Activated naive CD4-positive, alpha-beta T cell treated with anti-CD3 and anti-CD28 coated beads, Interleukin-2, amount 50 U/mL, for 24 hours (primary cell): ENCODE data around the gene WNT11.

ENCODE experiments used
- H3K27ac Mint-ChIP-seq: one replicate; pipeline ENCODE4 v1.8.0; 2021; ENCODE audit warnings: mild to moderate bottlenecking, mixed read lengths
- H3K27me3 Mint-ChIP-seq: one replicate; pipeline ENCODE4 v1.8.0; 2021; ENCODE audit warnings: mixed read lengths
- H3K36me3 Mint-ChIP-seq: one replicate; pipeline ENCODE4 v1.8.0; 2021; ENCODE audit warnings: mixed read lengths
- H3K4me1 Mint-ChIP-seq: one replicate; pipeline ENCODE4 v1.8.0; 2021; ENCODE audit warnings: mixed read lengths
- H3K4me3 Mint-ChIP-seq: one replicate; pipeline ENCODE4 v1.8.0; 2021; ENCODE audit warnings: mild to moderate bottlenecking, mixed read lengths
- H3K9me3 Mint-ChIP-seq: one replicate; pipeline ENCODE4 v1.8.0; 2021; ENCODE audit warnings: mixed read lengths

The WNT11 gene

GRCh38 chr11:76214968-76215548 lies 8.8 kb upstream of the WNT11 start:
- Mint-ChIP-seq H3K36me3 (no peaks in the 10 kb centered on the region), H3K27me3 (peaks cover 10% of the 10 kb centered on the region), H3K4me1 (no peaks in the 10 kb centered on the region), H3K27ac (no peak overlapping the region), H3K4me3 (no peak overlapping the region), H3K9me3 (no peaks in the 10 kb centered on the region)

GRCh38 chr11:76214186-76214585 lies 7.9 kb upstream of the WNT11 start:
- Mint-ChIP-seq H3K4me1 (no peaks in the 10 kb centered on the region), H3K9me3 (no peaks in the 10 kb centered on the region), H3K36me3 (no peaks in the 10 kb centered on the region), H3K27me3 (peaks cover 10% of the 10 kb centered on the region), H3K4me3 (no peak overlapping the region), H3K27ac (no peak overlapping the region)

DNA sequence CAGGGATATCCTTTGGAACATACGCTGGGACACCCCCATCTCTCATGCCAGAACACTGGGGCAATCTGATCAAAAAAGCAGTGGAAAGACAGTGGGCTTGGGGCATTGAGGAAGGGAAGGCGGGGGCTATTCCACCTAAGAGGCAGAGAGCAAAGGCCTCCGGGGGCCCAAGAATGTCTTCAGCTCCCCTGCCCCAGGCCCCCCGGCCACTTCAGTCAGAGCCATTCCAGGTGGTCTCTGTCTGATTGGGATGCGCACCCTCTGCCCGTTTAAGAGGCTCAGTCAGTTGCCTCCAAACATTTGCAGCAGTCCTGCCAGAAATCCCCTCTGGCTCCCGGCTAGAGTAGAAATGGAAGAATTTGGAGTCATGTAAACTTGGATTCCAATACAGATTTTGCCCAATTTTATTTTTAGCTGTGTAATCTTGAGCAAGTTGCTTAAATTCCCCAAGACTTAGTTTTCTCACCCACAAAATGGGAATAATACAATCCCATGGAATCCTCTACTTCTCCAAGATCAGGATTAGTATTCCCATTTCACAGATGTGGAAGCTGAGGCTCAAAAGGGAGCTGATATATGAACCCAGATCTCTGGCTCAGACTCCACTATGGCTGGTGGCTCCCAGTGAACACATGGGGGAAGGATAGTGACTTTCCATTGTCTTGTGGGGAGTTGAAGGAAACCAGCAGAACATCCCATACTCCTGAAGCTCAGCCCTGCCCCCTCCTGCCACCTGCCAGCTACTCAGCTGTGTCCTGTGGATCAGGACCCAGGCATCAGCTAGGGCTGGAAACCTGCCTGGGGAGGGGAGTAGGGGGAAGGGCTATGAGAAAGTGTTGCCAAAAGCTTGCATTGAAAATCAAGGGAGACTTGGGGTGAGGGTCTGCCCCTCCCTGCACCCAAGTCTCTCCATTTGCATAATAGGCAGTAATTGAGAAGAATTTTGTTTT lies 6.1 kb upstream of the WNT11 start:
- no peak overlapping the region for H3K27ac Mint-ChIP-seq
- no peaks in the 10 kb centered on the region for H3K9me3 Mint-ChIP-seq
- H3K4me3 Mint-ChIP-seq: no peak overlapping the region
- H3K27me3 Mint-ChIP-seq: peaks cover 10% of the 10 kb centered on the region
- H3K36me3 Mint-ChIP-seq: no peaks in the 10 kb centered on the region
- H3K4me1 Mint-ChIP-seq: peaks cover under 1% of the 10 kb centered on the region

- Mint-ChIP-seq H3K4me3 (peak overlapping the region; percentile 75), H3K9me3 (no peaks in the 10 kb centered on the region), H3K27ac (peak overlapping the region; percentile 62), H3K27me3 (peaks cover 14% of the 10 kb centered on the region), H3K36me3 (no peaks in the 10 kb centered on the region), H3K4me1 (peaks cover 9% of the 10 kb centered on the region)
Measured at GRCh38 chr11:76210931-76211851, 4.9 kb upstream of the WNT11 start.

DNA sequence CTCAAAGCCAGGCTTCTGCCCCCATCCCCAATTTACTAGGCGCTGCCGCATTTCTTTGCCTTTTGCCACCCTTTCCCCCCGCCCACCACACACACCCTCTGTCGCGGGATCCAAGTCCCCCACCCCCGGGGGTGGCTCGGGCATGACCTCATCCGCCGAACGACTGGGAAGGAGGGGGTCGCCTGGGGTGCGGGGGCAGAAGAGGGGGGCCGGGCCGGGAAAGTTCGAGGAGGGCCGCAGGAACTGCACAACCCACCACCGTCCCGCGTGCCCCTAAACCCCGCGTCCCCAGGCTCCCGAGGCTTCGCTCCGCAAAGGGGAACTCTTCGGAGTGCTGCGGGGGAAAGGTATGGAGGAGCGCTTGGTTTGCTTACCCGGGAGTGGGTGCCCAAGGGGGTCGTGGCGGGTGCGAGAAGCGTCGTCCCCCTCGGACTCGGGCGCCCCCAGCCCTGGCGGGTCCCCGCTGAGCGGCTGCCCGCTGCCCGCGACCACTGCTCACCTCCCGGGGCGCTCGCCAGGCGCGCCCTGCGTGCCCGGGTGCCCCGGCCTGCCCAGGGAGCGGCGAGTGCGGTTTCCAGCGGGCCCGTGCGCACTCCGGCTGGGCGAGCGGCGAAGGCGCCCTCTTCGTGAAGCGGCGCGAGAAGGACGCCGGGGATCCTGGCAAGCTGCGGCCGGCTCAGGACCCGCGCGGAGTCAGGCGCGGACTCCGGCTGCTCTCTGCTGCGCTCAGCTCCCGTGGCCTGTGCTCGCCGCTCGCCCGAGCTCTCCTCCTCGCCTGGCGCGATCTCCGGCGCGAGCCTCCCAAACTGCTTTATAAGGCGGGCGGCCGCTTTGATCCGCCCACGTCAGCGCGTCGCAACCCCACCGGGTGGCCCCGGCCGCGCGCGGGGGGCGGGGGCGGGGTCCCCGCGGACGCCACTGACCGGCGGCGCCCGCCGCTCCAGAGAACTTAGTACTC lies 4.0 kb upstream of the WNT11 start:
- peaks cover 22% of the 10 kb centered on the region for H3K27me3 Mint-ChIP-seq
- H3K27ac Mint-ChIP-seq: no peak overlapping the region
- peak overlapping the region; percentile 75 for H3K4me3 Mint-ChIP-seq
- H3K9me3 Mint-ChIP-seq: no peaks in the 10 kb centered on the region
- no peaks in the 10 kb centered on the region for H3K36me3 Mint-ChIP-seq
- peaks cover 16% of the 10 kb centered on the region for H3K4me1 Mint-ChIP-seq

- Mint-ChIP-seq H3K27ac (no peak overlapping the region), H3K4me1 (peaks cover 16% of the 10 kb centered on the region), H3K36me3 (no peaks in the 10 kb centered on the region), H3K4me3 (peak overlapping the region; percentile 58), H3K9me3 (no peaks in the 10 kb centered on the region), H3K27me3 (peaks cover 27% of the 10 kb centered on the region)
Measured at GRCh38 chr11:76209375-76209972, 3.2 kb upstream of the WNT11 start.

GRCh38 chr11:76208438-76209374 lies 2.4 kb upstream of the WNT11 start:
- H3K9me3 Mint-ChIP-seq: no peaks in the 10 kb centered on the region
- H3K27ac Mint-ChIP-seq: no peak overlapping the region
- H3K27me3 Mint-ChIP-seq: peaks cover 34% of the 10 kb centered on the region
- no peaks in the 10 kb centered on the region for H3K36me3 Mint-ChIP-seq
- H3K4me3 Mint-ChIP-seq: peak overlapping the region; percentile 80
- peaks cover 16% of the 10 kb centered on the region for H3K4me1 Mint-ChIP-seq

DNA sequence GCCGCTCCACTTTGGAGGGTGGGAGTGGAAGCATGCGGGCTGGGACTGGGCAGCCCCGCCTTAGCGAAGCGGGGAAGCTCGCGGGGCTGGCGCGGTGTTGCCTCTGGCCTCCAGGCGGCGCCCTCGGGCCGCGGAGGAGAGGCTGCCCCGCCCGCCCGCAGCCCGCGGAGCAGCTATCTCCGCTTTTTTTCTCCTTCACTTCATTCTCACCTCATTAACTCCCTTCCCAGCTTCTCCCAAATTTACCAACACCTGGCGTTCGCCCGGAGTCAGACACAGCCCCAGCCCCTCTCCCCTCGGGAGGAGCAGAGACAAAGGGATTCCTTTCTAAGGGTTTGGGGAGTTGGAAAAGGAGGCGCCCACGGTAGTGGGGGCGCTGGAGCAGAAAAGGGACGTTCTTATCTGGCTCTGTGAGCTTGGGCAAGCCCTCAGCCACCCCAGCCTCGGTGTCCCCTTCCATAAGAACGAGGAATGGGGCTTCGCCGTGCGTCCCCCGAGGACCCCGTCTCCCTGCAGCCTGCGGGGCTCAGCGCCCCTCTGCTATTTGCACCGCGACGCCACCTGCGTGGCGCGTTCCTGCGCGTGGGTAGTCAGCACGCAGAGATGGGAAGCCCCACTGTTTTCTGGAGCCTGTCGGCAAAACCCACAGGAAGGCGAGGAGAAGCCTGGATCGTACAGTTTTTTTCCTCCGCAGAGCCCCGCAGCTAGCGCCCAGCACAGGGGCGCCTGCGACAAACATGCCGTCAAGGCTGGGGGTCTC lies 1.5 kb upstream of the WNT11 start:
- Mint-ChIP-seq H3K27ac (no peak overlapping the region), H3K27me3 (peaks cover 34% of the 10 kb centered on the region), H3K4me1 (peaks cover 16% of the 10 kb centered on the region), H3K9me3 (no peaks in the 10 kb centered on the region), H3K4me3 (peak overlapping the region; percentile 85), H3K36me3 (no peaks in the 10 kb centered on the region)

DNA sequence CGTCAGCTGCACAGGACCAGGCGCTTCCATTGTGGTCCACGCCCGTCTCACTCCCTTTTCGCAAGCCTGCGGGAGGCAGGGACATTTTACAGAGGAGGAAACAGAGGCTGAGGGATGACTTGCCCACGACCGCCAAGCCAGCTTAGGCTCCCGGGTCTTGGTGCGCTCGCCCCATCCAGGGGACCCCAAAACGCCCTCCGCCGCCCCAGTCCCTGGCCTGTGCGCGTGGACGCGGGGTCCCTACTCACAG lies 300 bp downstream of the WNT11 start:
- Mint-ChIP-seq H3K4me3 (peak overlapping the region; percentile 51), H3K27me3 (peaks cover 27% of the 10 kb centered on the region), H3K4me1 (peaks cover 16% of the 10 kb centered on the region), H3K9me3 (no peaks in the 10 kb centered on the region), H3K27ac (no peak overlapping the region), H3K36me3 (no peaks in the 10 kb centered on the region)

- Mint-ChIP-seq H3K36me3 (no peaks in the 10 kb centered on the region), H3K27ac (no peak overlapping the region), H3K9me3 (no peaks in the 10 kb centered on the region), H3K4me1 (peaks cover 16% of the 10 kb centered on the region), H3K27me3 (peaks cover 26% of the 10 kb centered on the region), H3K4me3 (peak overlapping the region; percentile 51)
Measured at GRCh38 chr11:76205252-76206076, 838 bp downstream of the WNT11 start.

GRCh38 chr11:76203937-76204336 lies 2.4 kb downstream of the WNT11 start:
- peaks cover 26% of the 10 kb centered on the region for H3K27me3 Mint-ChIP-seq
- H3K4me1 Mint-ChIP-seq: peaks cover 16% of the 10 kb centered on the region
- H3K4me3 Mint-ChIP-seq: no peak overlapping the region
- H3K9me3 Mint-ChIP-seq: no peaks in the 10 kb centered on the region
- H3K36me3 Mint-ChIP-seq: no peaks in the 10 kb centered on the region
- no peak overlapping the region for H3K27ac Mint-ChIP-seq

DNA sequence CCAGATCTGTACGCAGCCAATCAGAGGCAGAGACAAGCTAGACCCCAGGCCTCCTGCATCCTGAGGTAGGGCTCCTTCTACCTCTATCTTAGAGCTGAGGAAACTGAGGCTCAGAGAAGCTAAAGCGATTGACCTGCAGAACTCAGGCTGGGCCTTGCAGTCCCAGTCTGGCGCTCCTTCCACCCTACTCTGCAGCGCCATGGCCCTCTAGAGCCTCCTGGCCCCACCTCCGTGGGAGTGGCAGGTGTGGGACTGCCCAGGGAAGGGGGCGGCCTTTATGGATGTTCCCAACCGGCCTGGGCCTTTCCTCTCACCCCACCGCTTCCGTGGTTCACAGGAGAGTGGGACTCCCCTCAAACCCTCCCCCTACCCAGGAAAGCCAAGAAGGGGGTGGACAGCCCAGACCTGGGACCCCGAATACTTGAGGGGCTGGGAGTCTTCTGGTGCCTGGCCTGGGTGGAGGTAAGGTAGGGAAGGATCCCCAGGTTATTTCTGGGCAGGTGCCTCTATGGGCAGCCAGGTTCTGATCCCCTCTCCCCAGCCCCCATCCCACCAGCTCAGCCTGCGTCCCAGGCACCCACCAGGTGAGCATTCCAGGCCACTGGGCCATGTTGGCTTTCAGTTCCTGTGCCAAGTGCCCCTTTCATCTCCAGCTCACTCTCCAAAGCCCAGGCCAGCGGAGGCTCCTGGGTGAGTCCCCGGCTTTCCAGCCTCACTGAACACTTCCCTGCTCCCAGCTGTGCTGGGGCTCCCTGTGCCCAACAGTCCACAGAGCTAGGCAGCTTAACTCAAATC lies 3.0 kb downstream of the WNT11 start:
- H3K36me3 Mint-ChIP-seq: no peaks in the 10 kb centered on the region
- no peak overlapping the region for H3K4me3 Mint-ChIP-seq
- H3K27ac Mint-ChIP-seq: no peak overlapping the region
- H3K4me1 Mint-ChIP-seq: peaks cover 16% of the 10 kb centered on the region
- no peaks in the 10 kb centered on the region for H3K9me3 Mint-ChIP-seq
- H3K27me3 Mint-ChIP-seq: peaks cover 26% of the 10 kb centered on the region
